Measurements from ENCODE around the gene UGT1A6. TPM values are rescaled to one million over a fixed set of nuclear protein-coding genes. Genes with fewer than 3 reads are reported as not detected.

UGT1A6 gene
- total RNA-seq, 1 experiment from 2014 or later: not detected

- Histone ChIP-seq H3K27me3 (ENCODE audit: control insufficient read depth, insufficient read depth, low read length) (no peaks in the 10 kb centered on the region), H3K36me3 (replicated peaks; ENCODE audit: control insufficient read depth, insufficient read depth, low read length) (no peaks in the 10 kb centered on the region), H3K4me3 (ENCODE audit: insufficient read depth, low read depth, low read length) (no peak overlapping the region)
- peak; percentile 10 for DNase-seq
These were observed 109.6 kb downstream of the UGT1A6 start for GRCh38 chr2:233802132-233802815.

GRCh38 chr2:233803292-233803911 is 110.7 kb downstream of the UGT1A6 start:
- Histone ChIP-seq H3K27me3 (ENCODE audit: control insufficient read depth, insufficient read depth, low read length) (no peaks in the 10 kb centered on the region), H3K36me3 (replicated peaks; ENCODE audit: control insufficient read depth, insufficient read depth, low read length) (no peaks in the 10 kb centered on the region), H3K4me3 (ENCODE audit: insufficient read depth, low read depth, low read length) (no peak overlapping the region)
- DNase-seq: no peak

DNA sequence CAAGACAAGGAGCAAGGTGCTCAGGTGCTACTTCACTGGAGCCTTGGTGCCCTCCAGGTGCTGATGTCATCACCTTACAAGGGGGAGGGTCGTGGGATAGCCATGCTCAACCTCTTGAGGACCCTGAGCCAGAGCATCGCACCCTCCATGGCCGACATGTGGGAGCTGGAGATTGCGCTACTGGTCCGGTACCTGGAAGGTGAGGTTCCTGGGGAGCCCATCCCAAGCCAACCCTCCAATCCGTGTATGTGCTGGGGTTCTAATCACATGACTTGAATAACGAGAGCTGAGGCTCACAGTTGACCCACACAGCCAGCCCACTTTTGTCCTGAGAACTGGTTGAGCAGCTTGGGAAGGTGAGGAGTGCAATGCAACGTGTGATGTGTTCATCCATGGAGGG is 111.3 kb downstream of the UGT1A6 start:
- DNase-seq: peak; percentile 7
- Histone ChIP-seq H3K36me3 (replicated peaks; ENCODE audit: control insufficient read depth, insufficient read depth, low read length) (no peaks in the 10 kb centered on the region), H3K27me3 (ENCODE audit: control insufficient read depth, insufficient read depth, low read length) (no peaks in the 10 kb centered on the region), H3K4me3 (ENCODE audit: insufficient read depth, low read depth, low read length) (no peak overlapping the region)

GRCh38 chr2:233807215-233807865 is 114.7 kb downstream of the UGT1A6 start:
- H3K27me3 ChIP-seq (ENCODE audit: control insufficient read depth, insufficient read depth, low read length): no peaks in the 10 kb centered on the region
- H3K36me3 ChIP-seq (replicated peaks; ENCODE audit: control insufficient read depth, insufficient read depth, low read length): no peaks in the 10 kb centered on the region
- no peak for DNase-seq
- no peak overlapping the region for H3K4me3 ChIP-seq (ENCODE audit: insufficient read depth, low read depth, low read length)

DNA sequence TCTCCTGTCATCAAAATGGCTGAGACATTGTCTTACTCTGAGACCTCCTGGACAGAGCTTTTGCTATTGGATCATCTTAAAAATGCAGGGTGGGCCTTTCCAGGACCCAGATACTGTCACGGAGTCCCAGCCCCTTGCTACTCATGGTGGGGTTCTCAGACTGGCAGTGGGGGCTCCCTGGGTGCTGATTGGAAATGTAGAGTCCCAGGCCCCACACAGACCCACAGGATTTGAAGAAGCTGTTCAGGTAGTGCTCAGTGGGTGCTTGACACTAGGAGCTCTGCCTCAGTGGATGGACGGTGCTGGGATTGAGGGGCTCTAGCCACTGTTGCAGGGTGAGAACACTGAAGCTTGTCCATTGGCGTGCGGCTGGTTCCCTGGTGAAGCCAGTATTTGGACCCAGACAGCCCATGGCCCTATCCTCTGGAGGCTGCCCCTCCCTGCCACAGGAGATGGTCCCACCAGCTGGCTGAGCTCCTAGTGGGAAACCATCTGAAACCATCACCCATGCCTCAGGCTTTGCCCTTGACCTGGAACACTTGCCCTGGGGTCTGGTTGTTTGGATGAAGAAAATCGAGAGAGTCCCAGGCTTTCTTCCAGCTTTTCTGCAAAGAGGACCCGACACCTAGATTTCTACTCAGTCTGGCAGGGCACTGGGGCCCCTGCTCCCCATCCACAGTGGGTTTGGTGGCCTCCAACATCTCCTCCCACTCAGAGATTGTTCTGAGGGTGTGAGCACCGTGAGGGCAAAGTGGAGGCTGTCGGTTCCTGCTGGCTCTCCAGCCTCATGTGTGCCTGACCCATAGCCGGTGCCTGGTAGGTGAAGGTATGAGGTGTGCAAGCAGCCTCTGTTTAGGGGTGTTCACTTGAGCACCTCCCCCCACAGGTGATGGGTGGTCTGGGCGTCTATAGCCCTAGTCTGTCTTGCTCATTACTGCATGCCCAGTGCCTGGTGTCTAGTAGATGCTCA is 115.6 kb downstream of the UGT1A6 start:
- Histone ChIP-seq H3K4me3 (ENCODE audit: insufficient read depth, low read depth, low read length) (no peak overlapping the region), H3K36me3 (replicated peaks; ENCODE audit: control insufficient read depth, insufficient read depth, low read length) (no peaks in the 10 kb centered on the region), H3K27me3 (ENCODE audit: control insufficient read depth, insufficient read depth, low read length) (no peaks in the 10 kb centered on the region)
- DNase-seq: no peak

DNA sequence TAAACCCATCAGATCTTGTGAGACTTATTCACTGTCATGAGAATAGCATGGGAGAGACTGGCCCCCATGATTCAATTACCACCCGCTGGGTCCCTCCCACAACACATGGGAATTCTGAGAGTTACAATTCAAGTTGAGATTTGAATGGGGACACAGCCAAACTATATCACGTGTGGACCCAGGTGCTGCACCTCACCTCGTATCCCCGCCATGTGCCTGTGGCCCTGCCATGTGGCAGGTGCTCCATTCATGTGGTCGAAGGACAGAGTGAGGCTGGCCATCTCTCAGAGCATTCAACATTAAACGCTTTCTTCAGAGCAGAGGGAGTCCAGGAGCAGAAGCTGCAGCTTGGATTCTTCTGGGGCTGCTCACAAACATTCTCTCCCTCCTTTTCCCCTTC is 117.7 kb downstream of the UGT1A6 start:
- no peak for DNase-seq
- Histone ChIP-seq H3K27me3 (ENCODE audit: control insufficient read depth, insufficient read depth, low read length) (no peaks in the 10 kb centered on the region), H3K4me3 (ENCODE audit: insufficient read depth, low read depth, low read length) (no peak overlapping the region), H3K36me3 (replicated peaks; ENCODE audit: control insufficient read depth, insufficient read depth, low read length) (no peaks in the 10 kb centered on the region)

- DNase-seq: no peak
- Histone ChIP-seq H3K4me3 (ENCODE audit: insufficient read depth, low read depth, low read length) (no peak overlapping the region), H3K36me3 (replicated peaks; ENCODE audit: control insufficient read depth, insufficient read depth, low read length) (no peaks in the 10 kb centered on the region), H3K27me3 (ENCODE audit: control insufficient read depth, insufficient read depth, low read length) (no peaks in the 10 kb centered on the region)
These were observed 118.4 kb downstream of the UGT1A6 start for GRCh38 chr2:233811087-233811486.

DNA sequence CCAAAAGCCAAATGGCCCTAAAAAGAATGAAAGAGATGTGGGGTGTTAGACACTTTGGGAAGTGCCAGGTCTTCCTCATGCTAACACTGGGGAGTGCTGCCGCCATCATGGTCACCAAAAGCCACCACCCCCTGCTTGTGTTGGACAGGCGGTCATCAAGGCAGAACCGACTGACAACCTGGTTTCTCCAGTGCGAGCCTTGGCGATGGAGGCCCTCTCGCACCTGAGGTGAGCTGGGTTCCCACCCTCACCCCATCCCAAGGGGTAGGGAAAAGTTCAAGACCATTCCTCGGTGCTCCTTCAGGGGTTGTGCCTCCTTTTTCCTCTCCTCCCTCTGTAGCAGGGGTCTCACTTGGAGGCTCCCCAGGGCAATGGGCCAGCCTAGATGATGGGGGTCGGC is 119.0 kb downstream of the UGT1A6 start:
- Histone ChIP-seq H3K27me3 (ENCODE audit: control insufficient read depth, insufficient read depth, low read length) (no peaks in the 10 kb centered on the region), H3K36me3 (replicated peaks; ENCODE audit: control insufficient read depth, insufficient read depth, low read length) (no peaks in the 10 kb centered on the region), H3K4me3 (ENCODE audit: insufficient read depth, low read depth, low read length) (no peak overlapping the region)
- no peak for DNase-seq

DNA sequence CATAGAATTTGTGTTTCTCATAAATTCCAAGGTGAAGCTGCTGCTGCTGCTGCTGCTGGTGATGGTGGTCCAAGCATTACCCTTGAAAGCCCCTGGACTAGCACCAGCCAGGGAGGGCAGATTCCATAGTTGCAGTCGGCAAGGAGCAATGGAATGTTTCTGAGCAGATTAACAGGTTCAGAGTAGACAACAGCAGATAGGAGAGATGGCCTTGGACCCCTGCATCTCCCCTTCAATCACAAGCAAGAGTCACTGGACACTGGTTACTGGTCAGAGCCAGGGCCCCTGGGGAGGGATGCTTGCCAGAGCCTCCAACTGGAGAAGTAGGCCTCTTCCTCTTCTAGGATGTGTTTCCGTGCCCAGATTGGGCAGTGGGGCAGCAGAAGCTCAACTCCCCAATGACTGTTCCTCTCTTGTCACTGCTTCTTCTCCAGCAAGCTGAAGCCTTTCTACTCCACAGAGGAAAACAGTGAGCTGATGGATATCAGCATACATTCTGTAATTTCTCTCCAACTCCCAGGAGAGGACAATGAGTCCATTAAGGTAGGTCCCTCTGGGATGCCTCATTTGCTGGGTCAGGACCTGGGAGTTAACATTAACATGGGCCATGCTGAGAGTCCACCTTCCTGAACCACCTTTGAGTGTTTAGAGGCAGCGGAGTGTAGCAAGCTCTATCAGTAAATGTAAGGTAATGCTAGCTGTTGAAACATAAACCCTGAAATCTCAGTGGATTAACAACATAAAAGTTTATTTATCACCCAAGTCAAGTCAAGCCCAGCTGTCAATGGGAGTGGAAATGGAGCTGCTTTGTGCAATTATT is 120.8 kb downstream of the UGT1A6 start:
- no peak for DNase-seq
- no peaks in the 10 kb centered on the region for H3K27me3 ChIP-seq (ENCODE audit: control insufficient read depth, insufficient read depth, low read length)
- H3K36me3 ChIP-seq (replicated peaks; ENCODE audit: control insufficient read depth, insufficient read depth, low read length): no peaks in the 10 kb centered on the region
- no peak overlapping the region for H3K4me3 ChIP-seq (ENCODE audit: insufficient read depth, low read depth, low read length)

- H3K36me3 ChIP-seq (replicated peaks; ENCODE audit: control insufficient read depth, insufficient read depth, low read length): no peaks in the 10 kb centered on the region
- peak; percentile 82 for DNase-seq
- no peak overlapping the region for H3K4me3 ChIP-seq (ENCODE audit: insufficient read depth, low read depth, low read length)
- H3K27me3 ChIP-seq (ENCODE audit: control insufficient read depth, insufficient read depth, low read length): no peaks in the 10 kb centered on the region
These were observed 121.6 kb downstream of the UGT1A6 start for GRCh38 chr2:233814056-233814835.

DNA sequence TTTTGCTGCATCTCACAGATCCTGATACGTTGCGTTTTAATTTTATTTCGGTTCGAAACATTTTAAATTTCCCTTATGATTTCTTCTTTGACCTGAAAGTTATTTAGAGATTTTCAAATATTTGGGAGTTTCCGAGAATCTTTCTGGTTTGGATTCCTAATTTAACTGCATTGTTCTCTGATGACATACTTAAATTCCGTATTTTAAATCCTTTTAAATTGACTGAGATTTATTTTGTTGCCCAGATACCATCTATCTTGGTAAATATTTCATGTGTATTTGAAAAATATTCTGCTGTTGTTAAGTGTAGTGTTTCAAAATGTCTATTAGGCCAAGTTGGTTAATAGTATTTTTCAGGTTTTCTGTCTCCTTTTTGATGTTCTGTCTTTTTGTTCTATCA is 123.2 kb downstream of the UGT1A6 start:
- H3K36me3 ChIP-seq (replicated peaks; ENCODE audit: control insufficient read depth, insufficient read depth, low read length): no peaks in the 10 kb centered on the region
- H3K27me3 ChIP-seq (ENCODE audit: control insufficient read depth, insufficient read depth, low read length): no peaks in the 10 kb centered on the region
- H3K4me3 ChIP-seq (ENCODE audit: insufficient read depth, low read depth, low read length): no peak overlapping the region
- DNase-seq: no peak

- Histone ChIP-seq H3K4me3 (ENCODE audit: insufficient read depth, low read depth, low read length) (no peak overlapping the region), H3K36me3 (replicated peaks; ENCODE audit: control insufficient read depth, insufficient read depth, low read length) (no peaks in the 10 kb centered on the region), H3K27me3 (ENCODE audit: control insufficient read depth, insufficient read depth, low read length) (no peaks in the 10 kb centered on the region)
- no peak for DNase-seq
These were observed 123.6 kb downstream of the UGT1A6 start for GRCh38 chr2:233816334-233816733.

DNA sequence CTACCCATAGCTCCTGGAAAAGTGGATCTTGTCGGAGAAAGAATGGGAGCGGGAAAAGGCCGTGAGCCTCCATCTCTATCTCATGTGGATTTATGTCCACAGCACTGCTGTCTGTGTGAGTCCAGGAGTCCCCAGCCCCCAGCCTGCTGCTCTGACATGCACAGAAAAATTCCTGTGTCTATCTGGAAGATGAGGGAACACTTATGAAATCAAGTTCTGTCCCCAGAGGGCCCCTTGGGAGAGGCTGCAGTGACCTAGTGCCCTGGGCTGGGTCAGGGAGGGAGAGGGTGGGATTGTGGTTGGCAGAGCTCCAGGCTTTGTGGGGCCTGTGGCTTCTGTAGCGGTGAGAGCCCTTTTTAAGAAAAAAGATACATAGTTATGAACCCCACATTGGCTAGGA is 124.1 kb downstream of the UGT1A6 start:
- Histone ChIP-seq H3K27me3 (ENCODE audit: control insufficient read depth, insufficient read depth, low read length) (no peaks in the 10 kb centered on the region), H3K4me3 (ENCODE audit: insufficient read depth, low read depth, low read length) (no peak overlapping the region), H3K36me3 (replicated peaks; ENCODE audit: control insufficient read depth, insufficient read depth, low read length) (no peaks in the 10 kb centered on the region)
- no peak for DNase-seq
